ENCODE measurements around the gene GIPC3. TPM values are rescaled to one million over a fixed set of nuclear protein-coding genes. Genes with fewer than 3 reads are reported as not detected.
"Not testable (repeated sequence)": the region's sequence is repeated elsewhere in the genome, so short reads cannot be mapped to it uniquely, and the experiment has no call there.

GIPC3 gene
- total and polyA plus RNA-seq, 12 donors: 0.33 to 5.9 (median 3.2) TPM

DNA sequence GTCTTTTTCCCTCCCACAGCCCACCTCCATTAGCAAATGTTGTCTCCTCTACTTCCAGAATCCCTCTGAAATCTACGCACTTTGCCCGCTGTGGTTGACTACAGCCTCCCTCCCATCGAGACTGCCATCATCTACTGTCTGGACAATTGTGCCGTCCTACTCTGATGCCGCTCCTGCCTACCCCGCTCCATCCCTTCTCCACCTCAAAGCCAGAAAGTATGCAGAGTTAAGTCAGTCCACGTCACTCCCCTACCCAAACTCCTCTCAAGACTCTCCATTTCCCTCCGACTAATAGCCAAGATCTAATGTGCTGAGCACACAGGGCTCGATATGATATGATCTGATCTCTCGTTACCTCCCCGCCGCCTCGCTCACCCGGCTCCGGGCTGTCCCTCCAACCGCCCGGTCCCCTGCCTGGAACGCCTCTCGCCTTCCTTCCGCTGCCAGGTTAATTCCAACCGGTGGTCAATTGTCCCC lies 40.8 kb downstream of the GIPC3 start:
- intact Hi-C loops (cut with DNase I): loop anchor here in 1 of 2 donors (10.0 kb wide), 1 partner anchor 311 kb away; no protein-coding TSS in a partner anchor
- no peak for DNase-seq
- peaks cover 6 to 22% of the 10 kb centered on the region in 2 donors for H3K4me1 ChIP-seq (replicated peaks in 1 of 2)
- no peaks in the 10 kb centered on the region for H3K27me3 ChIP-seq
- WGBS, 4 donors: 1 to 2% (median 2%) methylated on average over 16 to 21 of the region's 21 CpGs
- no peaks in the 10 kb centered on the region for H3K9me3 ChIP-seq (replicated peaks in 1 of 3)
- peak overlapping the region; percentile 68 to 96 (median 82) for H3K4me3 ChIP-seq
- H3K36me3 ChIP-seq (replicated peaks in 1 of 2): peaks cover 0 to 11% of the 10 kb centered on the region in 2 donors
- TF ChIP-seq CTCF (IDR thresholded peaks at IDR 0.05) (no peak), POLR2A (IDR thresholded peaks at IDR 0.05) (no peak)
- peak overlapping the region; percentile 78 to 96 (median 91) for H3K27ac ChIP-seq

DNA sequence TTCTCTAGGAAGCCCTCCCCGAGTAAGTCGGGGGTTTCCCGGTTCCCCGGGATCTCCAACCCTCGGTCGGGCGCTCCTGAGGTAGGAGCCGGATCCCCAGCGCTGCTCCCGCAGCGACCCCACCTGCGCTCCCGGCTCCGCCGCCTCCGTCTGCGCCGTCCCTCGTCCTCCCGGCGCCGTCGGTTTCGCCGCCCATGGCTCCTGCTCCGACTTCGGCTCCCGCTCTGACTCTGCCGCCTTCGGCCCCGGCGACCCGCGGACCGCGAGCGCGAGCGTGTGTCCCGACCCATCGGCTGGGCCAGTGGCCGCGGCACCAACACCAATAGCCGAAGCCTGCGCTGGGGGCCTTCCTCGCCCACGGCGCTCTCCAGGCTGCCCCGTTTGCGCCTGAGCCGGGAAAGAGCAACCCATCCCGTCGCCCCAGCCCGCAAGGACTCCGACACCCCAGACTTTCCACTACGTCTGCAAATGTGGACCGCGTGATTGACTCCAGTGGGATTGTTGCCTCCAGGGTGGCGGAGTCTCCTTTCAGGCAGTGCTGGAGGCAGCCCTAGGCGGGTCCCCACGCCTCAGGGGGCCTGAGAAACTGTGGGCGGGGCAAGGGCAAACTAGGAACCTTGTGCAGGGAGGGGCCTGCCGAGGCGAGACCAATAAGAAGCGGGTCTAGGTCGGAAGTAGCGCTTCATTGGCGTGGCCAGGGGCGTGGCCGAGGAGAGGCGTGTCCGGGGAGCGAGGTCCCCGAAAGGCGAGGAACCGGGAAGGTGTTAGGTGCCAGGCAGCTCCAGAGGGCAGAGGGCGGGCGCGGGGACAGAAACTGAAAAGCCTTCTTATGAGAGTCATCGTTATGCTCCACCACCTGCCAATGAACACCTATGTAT lies 41.4 kb downstream of the GIPC3 start, which contains the start of gene CACTIN:
Gene CACTIN, minus strand, starts transcription at position 318 of the 878 bp plus-strand sequence. Its CDS starts 28 bp downstream, at position 290.
- peaks cover 6 to 22% of the 10 kb centered on the region in 2 donors for H3K4me1 ChIP-seq (replicated peaks in 1 of 2)
- no peaks in the 10 kb centered on the region for H3K27me3 ChIP-seq
- H3K36me3 ChIP-seq (replicated peaks in 1 of 2): peaks cover 0 to 11% of the 10 kb centered on the region in 2 donors
- peak within 1 kb of the TSS; percentile 68 to 96 (median 82) for H3K4me3 ChIP-seq
- H3K27ac ChIP-seq: peak within 1 kb of the TSS; percentile 78 to 96 (median 91)
- no peak for TF ChIP-seq CTCF (IDR thresholded peaks at IDR 0.05)
- peak; percentile 66 to 80 for TF ChIP-seq POLR2A (IDR thresholded peaks at IDR 0.05)
- no peaks in the 10 kb centered on the region for H3K9me3 ChIP-seq (replicated peaks in 1 of 3)
- WGBS, 4 donors: 0% methylated on average over 29 to 80 of the region's 80 CpGs
- DNase-seq: peak; percentile 98 to 99 (median 99)
- intact Hi-C loops (cut with DNase I): loop anchor here in 1 of 2 donors (10.0 kb wide), 1 partner anchor 312 kb away; no protein-coding TSS in a partner anchor

DNA sequence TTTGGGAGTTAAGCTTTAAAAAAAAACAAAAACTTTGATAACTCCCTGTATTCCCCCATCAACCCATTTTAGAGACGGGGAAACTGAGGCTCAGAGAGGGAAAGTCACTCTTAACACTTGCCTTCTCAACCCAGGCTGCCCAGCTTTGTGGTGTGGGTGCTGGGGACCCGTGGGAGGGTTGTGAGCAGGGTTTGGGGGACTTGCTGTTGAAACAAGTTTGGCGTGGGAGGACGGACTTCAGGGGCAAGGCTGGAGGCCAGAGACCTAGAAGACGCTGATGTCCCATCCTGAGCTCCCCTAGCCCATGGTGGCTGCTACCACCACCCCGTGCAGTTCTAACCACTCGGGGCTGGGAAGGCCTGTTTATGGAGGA lies 42.1 kb downstream of the GIPC3 start:
- Histone ChIP-seq H3K36me3 (replicated peaks in 1 of 2) (peaks cover 0 to 11% of the 10 kb centered on the region in 2 donors), H3K4me3 (no peak overlapping the region), H3K27ac (peak overlapping the region in 2 of 5 donors; percentile 91 to 96), H3K9me3 (replicated peaks in 1 of 3) (no peaks in the 10 kb centered on the region), H3K27me3 (no peaks in the 10 kb centered on the region), H3K4me1 (replicated peaks in 1 of 2) (peaks cover 6 to 22% of the 10 kb centered on the region in 2 donors)
- intact Hi-C loops (cut with DNase I): loop anchor here in 1 of 2 donors (10.0 kb wide), 1 partner anchor 313 kb away; no protein-coding TSS in a partner anchor
- no peak for DNase-seq
- TF ChIP-seq POLR2A (IDR thresholded peaks at IDR 0.05): no peak
- no peak for TF ChIP-seq CTCF (IDR thresholded peaks at IDR 0.05)
- 54 to 67% (median 60%) methylated on average over 7 of the region's 7 CpGs for WGBS, 4 donors

GRCh38 chr19:3628766-3629165 lies 43.5 kb downstream of the GIPC3 start:
- H3K9me3 ChIP-seq (replicated peaks in 1 of 3); H3K27me3 ChIP-seq; H3K27ac ChIP-seq; H3K36me3 ChIP-seq (replicated peaks in 1 of 2); DNase-seq; H3K4me3 ChIP-seq: not testable (repeated sequence)
- intact Hi-C loops (cut with DNase I): loop anchor here in 1 of 2 donors (10.0 kb wide), 1 partner anchor 314 kb away; no protein-coding TSS in a partner anchor
- peaks cover 6 to 22% of the 10 kb centered on the region in 2 donors for H3K4me1 ChIP-seq (replicated peaks in 1 of 2)
- 64 to 75% (median 67%) methylated on average over 9 of the region's 9 CpGs for WGBS, 4 donors

Data from adrenal gland (tissue), 12 donors.